Body of pancreas (tissue), 4 donors: ENCODE measurements around the gene SOCS3.

ENCODE experiments used
- POLR2A ChIP-seq, 3 donors: fragments of 450-650 bp; IDR thresholded peaks; one replicate each; pipeline ENCODE4 v1.6.1; 2016; ENCODE audit warnings: antibody characterized with exemption in 3 of 3, mild to moderate bottlenecking in 2 of 3
- TF ChIP-seq, protein P1 (sequence below), 7 experiments: fragments of 450-650 bp in 4 of 7; fragments of 200-600 bp in 3 of 7; sonication (generic) in 3 of 7; IDR thresholded peaks; one replicate each; pipeline ENCODE4 v1.5.1; 2016 to 2019; ENCODE audit warnings: antibody characterized with exemption in 7 of 7

DNA sequence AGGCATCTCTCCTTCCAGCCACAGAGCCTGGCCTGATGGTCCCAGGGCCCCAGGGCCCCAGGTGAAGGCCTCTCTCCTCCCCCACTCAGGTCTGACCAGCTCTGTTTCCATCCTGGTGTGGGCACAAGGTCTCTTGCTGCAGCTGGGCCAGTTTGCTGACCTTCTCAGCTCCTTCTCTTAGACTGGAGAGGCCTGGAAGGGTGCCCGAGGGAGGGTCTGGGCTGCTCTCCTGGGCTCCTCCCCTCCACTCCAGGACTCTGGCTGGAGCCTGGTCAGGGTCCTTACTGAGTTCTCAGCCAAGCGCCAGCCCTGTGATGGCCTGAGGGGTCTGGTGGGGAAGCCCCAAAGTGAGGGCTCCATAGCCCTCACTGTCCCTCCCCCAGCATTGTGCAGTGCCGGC, 12.4 kb downstream of the SOCS3 start:
- TF ChIP-seq POLR2A (IDR thresholded peaks at IDR 0.05), result no peak
- TF ChIP-seq, protein P1, sequence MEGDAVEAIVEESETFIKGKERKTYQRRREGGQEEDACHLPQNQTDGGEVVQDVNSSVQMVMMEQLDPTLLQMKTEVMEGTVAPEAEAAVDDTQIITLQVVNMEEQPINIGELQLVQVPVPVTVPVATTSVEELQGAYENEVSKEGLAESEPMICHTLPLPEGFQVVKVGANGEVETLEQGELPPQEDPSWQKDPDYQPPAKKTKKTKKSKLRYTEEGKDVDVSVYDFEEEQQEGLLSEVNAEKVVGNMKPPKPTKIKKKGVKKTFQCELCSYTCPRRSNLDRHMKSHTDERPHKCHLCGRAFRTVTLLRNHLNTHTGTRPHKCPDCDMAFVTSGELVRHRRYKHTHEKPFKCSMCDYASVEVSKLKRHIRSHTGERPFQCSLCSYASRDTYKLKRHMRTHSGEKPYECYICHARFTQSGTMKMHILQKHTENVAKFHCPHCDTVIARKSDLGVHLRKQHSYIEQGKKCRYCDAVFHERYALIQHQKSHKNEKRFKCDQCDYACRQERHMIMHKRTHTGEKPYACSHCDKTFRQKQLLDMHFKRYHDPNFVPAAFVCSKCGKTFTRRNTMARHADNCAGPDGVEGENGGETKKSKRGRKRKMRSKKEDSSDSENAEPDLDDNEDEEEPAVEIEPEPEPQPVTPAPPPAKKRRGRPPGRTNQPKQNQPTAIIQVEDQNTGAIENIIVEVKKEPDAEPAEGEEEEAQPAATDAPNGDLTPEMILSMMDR (IDR thresholded peaks at IDR 0.05), result no peak
